HG03520 (cell line): ENCODE measurements around the gene RTF2.
"Not testable (repeated sequence)": the region's sequence is repeated elsewhere in the genome, so short reads cannot be mapped to it uniquely, and the experiment has no call there.

Source experiments
- ATAC-seq: cut with Tn5 transposase; IDR thresholded peaks from one replicate; pipeline ENCODE4 v1.9.1; 2021; ENCODE audit warnings: mild to moderate bottlenecking, moderate library complexity; ENCODE audit not compliant: unreplicated experiment

Gene RTF2

DNA sequence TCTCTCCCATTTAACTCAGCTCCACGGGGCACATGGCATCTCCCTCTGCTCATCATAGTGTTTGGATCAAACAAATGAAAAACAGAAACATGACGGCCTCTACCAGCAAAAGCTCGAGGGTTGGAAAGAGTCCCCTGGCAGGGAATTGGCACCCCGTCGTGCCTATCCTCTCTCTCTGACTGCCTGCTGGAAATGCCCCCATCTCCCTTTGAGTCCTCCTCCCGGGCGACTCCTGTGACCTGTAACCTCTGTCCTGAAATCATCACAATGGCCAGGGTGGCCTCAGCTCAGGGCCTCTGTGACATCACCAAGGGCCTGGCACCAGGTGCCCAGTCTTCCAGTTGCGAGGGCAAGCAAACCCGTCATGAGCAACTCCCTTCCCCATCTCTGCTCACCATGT lies 64.5 kb downstream of the RTF2 start, which contains the start of gene FAM209B:
TSS of gene FAM209B (plus strand) at position 301 of the 400 bp plus-strand sequence. CDS start at position 397, 96 bp downstream.
- not testable (repeated sequence) for ATAC-seq

DNA sequence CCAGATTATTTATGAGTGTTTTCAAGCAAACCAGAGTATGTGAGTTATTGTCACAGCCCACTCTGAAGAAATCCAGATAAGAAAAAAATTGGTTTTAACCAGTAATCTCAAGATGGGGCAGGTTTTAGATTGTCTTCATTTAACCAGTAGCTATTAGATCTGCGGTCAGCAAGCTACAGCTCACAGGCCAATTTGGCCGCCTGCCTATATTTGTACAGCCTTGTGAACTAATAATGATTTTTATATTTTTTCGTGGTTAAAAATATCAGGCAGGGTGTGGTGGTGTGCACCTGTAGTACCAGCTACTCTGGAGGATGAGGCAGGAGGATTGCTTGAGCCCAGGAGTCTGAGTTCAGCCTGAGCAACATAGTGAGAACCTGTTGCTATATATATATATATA lies 69.6 kb downstream of the RTF2 start:
- no peak for ATAC-seq

DNA sequence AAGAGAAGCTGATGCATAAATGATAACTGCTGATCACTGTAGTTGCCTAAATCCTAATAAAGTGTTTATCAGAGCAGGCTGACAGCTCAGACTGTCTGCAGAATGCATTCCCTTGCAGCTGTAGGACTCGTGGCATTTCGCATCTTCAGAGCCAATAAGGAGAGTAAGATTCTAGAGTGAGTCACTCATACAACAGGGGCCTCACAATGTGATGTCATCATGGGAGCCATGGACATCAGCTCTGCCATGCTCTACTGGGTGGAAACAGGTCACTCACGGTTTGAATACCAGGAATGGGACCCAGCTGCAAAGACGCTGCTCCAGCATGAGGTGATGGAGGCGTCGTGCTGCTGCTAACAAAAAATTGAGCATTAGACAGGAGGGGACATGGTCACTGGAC lies 72.0 kb downstream of the RTF2 start:
- ATAC-seq, result no peak

DNA sequence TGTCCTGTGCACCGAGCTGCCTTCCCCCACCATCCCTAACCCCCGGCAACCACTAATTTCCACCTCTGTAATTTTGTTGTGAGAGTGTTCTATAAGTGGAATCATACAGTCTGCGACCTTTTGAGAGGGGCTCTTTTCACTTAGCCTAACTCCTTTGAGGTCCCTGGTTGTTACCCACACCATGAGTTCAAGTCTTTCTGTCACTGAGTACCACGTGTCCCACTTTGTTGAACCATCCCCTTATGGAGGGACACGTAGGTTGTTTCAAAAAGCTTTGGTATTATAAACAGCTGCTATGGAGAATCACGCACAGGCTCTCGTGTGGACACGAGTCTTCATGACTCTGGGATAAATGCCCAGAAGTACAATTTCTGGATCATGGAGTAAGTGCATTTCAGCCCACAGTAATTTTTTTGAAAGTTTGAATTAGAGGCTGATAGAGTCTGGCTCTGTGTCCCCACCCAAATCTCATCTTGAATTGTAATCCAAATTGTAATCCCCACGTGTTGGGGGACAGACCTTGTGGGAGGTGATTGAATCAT lies 74.1 kb downstream of the RTF2 start:
- no peak for ATAC-seq

DNA sequence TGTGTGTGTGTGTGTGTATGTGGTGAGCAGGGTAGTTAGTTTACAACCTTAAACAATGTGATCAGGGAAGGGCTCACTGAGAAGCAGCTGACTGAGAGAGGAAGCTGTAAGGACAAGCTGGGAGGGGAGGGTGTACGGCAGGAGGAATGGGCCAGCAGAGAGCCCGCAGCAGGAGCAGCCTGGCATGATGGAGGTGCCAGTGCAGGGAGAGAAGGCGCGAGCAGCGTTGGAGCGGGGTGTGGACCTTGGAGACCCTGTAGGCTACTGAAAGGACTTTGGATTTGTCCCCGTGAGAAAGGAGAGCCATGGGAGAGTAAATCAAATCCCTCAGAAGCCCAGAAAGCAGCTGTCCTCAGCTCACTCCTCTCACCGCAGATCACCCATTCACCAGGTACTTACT lies 83.1 kb downstream of the RTF2 start:
- ATAC-seq, result no peak

DNA sequence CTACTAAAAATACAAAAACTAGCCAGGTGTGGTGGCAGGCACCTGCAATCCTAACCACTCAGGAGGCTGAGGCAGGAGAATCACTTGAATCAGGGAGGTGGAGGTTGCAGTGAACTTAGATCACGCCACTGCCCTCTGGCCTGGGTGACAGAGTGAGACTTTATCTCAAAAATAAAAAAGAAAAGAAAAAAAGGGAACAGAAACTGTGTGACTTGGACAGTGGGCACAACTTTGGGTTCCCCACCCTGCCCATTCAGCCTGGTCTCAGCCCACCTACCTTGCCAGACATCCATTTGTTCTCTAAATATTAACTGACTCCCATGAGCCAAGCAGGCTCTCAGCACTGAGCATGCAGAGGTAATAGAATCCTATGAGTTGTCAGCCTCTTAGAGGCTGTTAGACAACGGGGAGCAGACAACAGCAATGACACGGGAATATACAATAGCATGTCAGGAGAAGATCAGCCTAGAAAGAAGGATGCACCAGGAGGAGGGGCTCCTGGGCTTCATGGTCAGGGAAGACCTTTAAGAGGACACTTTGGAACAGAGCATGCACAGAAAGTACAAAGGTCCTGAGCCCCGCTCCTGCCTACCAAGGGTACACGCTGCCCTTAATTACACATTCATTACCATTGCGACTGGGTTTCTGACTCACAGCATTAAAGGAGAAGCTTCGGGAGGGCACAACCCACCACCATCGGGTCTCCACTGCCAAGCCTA lies 84.6 kb downstream of the RTF2 start:
- ATAC-seq, result no peak

DNA sequence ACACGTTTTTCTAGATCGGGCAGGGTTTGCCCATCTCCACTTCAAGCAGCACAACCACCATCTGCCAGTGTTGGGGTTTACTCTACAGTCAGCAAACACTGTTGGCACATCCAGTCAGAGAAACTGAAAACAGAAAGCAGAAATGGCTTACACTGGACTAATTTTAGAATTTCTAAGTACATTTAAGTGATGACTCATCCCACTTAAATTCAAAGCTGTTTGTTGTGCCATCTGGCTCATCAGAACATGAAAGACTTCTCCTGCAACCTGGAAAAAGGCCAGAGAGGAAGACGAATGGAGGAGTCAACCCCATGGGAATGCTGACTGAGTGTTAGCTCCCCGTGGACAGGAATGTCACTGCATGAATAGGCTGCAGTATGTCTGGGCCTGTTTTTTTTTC lies 86.4 kb downstream of the RTF2 start:
- ATAC-seq, result peak; percentile 84

DNA sequence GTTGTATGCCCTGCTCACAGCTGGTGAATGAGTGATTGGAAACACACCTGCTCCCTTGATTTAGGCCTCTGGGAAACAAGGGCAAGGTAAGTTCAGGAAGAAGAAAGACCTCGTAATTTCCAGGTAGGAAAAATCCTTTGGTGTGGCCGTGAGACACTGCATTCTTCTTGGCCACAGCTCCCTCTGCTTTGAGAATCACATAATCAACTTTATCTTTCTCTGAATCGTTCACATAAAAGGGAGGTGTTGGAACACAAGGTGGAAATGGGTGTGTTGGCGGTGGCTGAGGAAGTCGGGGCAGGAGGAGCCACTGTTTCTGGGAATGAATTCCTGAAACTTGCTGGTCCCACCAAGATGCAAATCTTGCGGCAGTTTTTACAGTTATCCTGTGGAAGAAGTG lies 90.5 kb downstream of the RTF2 start:
- no peak for ATAC-seq

DNA sequence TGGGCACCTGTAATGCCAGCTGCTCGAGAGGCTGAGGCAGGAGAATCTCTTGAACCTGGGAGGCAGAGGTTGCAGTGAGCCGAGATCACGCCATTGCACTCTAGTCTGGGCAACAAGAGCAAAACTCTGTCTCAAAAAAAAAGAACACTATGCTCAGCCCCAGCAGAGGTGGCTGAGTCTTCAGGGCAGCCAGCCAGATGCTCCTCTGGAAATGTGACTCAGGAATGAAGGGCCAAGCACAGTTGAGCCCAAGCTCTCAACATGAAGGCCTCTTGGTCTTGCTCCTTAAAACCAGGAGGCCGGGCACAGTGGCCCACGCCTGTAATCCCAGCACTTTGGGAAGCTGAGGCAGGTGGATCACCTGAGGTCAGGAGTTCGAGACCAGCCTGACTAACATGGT lies 96.1 kb downstream of the RTF2 start:
- not testable (repeated sequence) for ATAC-seq

DNA sequence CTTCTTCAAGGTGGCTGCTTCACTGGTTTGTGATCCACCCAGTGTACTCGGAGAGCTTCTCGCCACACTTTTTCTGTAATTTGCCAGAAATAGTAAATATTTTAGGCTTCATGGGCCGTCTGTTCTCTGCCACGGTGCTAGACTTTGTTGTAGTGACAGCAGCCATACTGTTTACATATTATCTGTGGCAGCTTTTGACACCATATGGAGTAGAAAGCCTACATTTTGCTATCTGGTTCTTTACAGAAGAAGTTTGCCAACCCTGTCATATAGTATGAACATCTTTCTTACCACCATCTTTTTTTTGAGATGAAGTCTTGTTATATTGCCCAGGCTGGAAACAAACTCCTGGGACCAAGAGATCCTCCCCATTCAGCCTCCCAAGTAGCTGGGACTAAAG lies 97.1 kb downstream of the RTF2 start:
- ATAC-seq, result no peak

DNA sequence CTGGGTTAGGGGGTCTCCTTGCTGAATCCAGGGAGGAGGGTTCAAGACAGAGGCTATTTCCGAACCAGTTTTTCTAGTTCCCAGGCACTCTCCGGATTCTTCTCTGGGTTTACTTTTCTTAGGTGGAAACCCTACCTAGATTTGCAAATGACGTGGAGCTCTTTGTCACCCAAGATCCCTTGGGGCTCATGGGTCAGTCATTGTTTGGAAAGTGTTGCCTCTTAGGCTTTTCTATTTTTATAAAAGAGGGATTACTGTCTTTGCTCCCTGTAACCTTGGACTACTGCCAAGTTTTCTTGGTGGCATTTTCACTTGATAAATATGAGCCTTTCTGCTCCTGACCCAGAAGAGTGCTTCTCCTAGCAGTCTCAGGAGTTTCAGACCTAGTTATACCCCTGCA lies 98.2 kb downstream of the RTF2 start:
- no peak for ATAC-seq
